DMS 273 treated with DMSO at 0.1 percent for 48 hours (cell line): ENCODE measurements around the gene TMEM135.
"Not testable (repeated sequence)": the region's sequence is repeated elsewhere in the genome, so short reads cannot be mapped to it uniquely, and the experiment has no call there.

Experiments
- DNase-seq: peaks from one replicate; lab custom pipeline; 2025; lab: John Stamatoyannopoulos, UW

Gene TMEM135

DNA sequence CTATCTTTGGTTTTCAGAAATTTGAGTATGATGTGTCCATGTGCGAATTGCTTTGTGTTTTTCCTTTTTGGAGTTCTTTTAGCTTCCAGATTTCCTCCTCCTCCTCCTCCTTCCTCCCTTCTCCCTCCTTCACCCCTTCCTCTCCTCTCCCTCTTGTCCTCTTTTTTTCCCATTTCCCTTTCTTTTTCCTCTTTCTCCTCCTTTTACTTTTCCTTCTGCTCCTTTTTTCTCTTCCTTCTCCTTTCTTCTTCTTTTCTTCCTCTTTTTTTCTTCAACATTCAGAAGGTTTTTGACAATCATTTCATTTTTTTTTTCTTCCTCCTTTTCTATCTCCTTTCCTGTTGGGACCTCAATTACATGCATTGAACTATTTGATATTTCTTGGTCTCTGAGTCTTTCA lies 104.9 kb downstream of the TMEM135 start:
- no peak for DNase-seq

DNA sequence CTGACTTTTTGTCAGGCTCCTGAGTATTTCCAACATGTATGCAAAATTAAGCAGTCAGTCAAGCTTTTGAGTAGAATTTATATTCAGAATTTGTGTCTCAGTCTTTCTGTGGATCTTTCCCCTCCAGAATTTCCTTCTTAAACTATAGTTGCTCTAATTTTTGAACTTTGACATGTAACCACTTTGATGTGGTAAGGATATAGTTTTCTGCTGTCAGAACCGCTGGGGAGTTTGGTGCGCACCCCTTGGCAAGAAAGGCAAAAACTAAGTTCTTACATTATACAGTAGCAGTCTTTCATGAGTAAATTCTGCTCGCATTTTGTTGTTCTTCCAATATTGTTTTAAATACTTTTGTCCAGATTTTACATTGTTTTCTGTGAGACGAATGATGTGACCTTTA lies 105.9 kb downstream of the TMEM135 start:
- no peak for DNase-seq

DNA sequence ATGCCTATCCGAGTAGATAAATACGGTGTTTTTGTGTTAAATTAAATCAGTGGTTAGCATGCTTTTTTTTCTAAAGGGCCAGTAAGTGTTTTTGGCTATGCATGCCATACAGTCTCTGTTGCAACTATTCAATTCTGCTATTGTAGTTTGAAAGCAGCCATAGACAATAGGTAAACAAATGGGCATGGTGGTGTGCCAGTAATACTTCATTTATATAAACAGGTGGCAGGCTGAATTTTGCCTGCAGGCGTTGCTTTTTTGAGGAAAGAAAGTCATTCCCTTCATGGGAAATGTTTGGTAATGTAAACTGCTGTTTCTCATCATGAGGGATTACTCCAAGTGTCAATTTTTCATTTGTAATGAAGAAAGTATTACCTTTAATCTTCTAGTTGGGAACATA lies 106.5 kb downstream of the TMEM135 start:
- no peak for DNase-seq

DNA sequence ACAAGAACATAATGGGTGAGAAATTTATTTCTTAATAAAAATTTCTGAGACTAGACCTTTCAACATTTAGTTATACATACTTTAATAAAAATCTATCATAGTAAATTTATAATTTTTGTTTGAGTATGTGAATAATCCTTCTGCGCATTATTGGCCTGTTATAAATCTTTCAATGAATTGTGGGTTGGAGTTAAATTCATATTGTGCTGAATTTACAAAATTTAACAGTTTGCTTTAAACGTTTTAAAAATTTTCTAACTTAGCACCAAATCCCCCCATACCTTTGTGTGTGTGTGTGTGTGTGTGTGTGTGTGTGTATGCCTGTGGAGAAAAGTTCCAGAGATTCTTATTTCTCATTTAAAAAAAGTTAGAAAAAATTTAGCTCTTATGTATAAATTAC lies 111.0 kb downstream of the TMEM135 start:
- DNase-seq, result no peak

DNA sequence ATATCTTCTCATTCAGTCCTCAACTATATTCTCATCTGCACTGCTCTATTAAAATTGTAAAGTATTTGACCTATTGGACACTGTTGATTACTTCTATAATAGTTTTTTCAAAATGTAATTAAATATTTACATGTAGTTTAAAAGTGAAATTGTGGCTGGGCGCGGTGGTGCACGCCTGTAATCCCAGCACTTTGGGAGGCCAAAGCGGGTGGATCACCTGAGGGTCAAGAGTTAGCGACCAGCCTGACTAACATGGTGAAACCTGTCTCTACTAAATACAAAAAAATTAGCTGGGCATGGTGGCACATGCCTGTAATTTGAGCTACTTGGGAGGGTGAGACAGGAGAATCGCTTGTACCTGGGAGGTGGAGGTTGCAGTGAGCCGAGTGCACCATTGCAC lies 112.0 kb downstream of the TMEM135 start:
- not testable (repeated sequence) for DNase-seq

DNA sequence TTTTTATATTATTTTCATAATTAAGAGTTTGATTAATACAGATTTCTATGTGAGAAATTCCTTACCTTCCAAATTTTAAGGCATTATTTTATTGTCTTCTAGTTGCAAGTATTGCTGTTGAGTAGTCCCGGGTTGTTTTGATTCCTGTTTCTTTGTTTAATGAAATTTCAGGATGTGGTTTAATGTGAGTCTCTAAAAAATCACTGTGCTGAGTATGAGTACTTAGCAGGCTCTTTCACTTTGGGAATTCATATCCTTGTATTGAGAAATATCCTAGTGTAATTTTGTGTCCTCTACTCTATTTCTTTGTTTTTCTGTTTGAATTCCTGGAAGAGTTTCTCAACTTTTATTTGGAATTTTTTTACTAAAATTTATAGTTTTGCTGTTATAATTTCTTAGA lies 113.2 kb downstream of the TMEM135 start:
- no peak for DNase-seq

DNA sequence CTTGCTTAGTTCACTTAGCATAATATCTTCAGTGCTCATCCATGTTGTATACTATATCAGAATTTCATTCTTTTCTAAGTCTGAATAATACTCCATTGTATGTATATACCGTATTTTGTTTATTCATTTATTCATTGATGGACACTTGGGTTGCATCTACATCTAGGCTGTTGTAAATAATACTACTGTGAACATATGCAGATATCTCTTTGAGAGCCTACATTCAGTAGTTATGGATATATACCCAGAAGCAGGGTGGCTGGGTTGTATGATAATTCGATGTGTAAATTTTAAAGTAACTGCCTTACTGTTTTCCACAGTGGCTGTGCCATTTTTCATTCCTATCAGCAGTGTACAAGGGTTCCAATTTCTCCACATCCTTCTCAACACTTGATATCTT lies 116.5 kb downstream of the TMEM135 start:
- DNase-seq, result no peak

DNA sequence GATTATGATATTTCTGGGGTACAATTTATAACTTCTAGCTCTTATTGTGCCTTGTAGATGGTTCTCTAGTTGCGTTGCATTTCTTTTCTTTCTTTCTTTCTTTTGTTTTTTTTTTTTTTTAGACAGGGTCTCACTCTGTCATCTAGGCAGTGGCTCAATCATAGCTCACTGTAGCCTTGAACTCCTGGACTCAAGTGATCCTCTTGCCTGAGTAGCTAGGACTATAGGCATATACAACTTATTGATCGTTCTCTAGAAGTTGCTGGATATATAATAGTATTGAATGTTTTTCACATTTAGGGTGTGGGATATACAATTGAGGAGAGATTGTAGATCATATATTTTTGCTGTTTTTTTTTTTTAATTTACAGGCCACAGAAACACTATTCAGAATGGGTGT lies 119.2 kb downstream of the TMEM135 start:
- no peak for DNase-seq

DNA sequence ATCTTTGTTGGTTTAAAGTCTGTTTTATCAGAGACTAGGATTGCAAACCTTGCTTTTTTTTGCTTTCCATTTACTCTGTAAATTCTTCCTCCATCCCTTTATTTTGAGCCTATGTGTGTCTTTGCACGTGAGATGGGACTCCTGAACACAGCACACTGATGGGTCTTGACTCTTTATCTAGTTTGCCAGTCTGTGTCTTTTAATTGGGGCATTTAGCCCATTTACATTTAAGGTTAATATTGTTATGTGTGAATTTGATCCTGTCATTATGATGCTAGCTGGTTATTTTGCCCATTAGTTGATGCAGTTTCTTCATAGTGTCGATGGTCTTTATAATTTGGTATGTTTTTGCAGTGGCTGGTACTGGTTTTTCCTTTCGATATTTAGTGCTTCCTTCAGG lies 131.3 kb downstream of the TMEM135 start:
- not testable (repeated sequence) for DNase-seq

DNA sequence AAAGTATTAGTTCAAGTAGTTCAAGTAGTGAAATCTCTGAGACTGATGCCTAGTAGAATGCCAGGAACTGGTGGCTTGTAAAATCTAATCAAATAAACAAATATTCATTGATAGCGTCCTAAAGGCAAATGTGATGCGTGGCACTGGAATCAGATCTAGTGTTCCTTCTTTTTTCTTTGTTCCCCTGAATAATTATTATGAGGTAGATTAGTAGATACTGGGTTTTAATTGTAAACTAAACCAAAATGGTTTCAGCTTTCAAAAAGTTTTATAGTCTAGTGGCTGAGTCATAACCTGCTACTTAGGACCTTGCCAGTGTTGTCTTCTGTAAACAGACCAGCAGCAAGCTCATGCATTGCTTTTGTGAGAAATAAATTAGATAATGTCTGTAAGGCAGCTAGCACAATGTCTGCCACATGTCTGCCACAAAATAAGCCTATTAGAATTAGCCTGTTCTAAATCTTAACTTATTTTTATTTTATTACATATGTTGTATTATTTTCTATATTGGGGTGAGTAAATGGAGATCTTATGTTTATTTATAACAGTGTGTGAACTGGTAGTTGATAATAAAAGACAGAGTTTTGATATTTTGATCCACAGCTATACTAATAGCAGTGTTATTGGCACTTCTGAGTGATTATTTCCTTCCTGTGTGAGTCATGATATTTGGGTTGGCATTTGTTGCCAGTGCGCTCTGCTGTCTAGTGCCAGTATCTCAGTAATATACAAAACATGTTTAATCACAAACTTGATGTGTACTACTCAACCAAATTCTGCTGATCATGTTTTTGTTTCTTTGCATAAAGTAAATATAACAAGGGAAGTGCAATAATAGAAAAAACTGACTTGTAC lies 135.7 kb downstream of the TMEM135 start:
- no peak for DNase-seq

DNA sequence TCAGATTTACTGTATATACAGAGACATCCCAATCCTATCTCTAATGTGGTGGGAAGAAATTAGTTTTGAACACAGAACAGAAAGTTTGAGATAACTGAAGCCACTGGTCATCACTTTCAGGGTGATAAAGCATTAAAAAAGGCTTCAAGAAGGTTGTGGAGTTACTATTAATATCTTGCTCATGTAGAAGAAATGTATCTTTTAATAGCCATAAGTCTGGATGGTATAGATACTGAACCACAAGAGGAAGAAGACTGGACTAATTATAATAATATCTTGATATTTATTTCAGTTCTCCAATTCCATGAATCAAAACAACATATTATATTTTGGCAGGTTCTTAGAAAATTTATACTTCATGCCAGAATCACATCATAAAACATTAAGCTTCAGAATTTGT lies 137.1 kb downstream of the TMEM135 start:
- DNase-seq, result no peak

DNA sequence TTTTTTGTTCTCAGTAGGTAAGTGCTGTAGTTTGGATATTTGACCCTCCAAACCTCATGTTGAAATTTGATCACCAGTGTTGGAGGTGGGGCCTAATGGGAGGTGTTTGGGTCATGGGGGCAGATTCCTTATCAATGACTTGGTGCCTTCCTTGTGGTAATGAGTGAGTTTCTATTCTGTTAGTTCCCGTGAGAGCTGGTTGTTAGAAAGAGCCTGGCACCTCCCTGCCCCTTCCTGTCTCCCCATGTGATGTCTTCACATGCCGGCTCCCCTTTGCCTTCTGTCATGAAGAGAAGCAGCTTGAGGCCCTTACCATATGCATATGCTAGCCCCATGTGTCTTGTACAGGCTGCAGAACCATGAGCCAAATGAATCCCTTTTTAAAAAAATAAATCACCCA lies 138.3 kb downstream of the TMEM135 start:
- no peak for DNase-seq

DNA sequence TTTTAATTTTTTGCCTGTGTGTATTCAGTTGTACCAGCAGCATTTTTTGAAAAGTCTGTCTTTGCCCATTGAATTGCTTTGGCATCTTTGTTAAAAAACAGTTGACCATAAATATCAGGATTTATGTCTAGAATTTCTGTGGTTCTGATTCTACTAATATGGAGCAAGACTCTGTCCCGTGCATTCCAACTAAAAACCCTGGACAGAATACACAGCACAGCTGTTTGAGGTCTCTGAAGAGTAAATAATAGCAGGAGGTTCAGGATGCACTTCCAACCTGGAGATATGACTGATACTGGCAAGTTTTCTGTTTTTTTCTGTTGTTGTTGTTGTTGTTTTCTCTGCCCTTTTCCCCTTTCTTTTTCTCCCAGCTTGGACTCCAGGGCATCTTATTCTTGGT lies 141.9 kb downstream of the TMEM135 start:
- DNase-seq, result no peak

DNA sequence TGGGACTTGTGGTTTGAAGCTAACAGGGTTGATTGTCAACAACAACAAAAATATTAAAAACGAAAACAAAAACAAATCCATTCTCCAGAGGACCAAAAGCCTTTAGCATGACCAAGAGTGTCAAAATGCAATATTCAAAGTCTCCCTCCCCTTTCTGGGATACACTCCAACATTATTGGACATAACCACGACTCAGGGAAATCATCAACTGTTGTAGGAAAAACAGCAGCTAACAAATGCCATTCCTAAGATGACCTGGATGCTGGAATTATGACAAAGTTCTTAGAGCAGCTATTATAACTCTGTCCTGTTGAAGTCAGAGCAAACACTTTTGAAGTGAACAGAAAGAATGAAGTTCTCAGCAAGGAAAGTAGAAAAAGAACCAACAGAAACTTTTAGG lies 143.0 kb downstream of the TMEM135 start:
- no peak for DNase-seq

DNA sequence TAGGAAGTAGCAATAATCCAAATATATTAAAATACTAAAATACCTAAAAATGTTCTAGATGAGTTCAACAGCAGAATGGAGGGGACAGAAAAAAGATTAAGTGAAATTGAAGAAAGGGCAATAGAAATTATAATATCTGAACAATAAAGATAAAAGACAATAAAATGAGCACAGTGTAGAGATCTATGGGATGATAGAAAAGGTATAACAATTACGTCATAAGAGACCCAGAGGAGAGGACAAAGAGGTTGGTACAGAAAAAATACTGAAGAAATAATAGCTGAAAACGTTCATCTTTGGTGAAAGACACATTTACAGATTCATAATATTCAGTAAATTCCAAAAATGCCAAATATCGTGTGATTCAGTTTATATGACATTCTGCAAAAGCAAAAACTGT lies 143.4 kb downstream of the TMEM135 start:
- DNase-seq, result no peak

DNA sequence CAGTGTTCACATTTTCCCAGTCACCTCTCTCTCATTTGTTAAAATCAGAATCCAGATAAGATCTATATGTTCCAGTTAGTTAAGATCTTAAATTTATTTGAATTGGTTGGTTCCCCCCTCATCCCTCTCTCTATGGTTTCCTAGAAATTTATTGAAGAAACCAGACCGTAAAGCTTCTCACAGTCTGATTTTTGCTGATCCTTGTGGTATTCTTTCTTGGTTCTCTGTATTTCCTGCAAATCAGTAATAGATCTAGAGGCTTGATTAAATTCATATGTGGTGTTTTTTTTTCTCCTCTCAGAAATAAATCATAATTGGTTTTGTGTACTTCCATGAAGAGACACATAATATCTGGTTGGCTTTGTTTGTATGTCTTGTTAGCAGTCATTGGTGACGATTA lies 147.5 kb downstream of the TMEM135 start:
- DNase-seq, result no peak

DNA sequence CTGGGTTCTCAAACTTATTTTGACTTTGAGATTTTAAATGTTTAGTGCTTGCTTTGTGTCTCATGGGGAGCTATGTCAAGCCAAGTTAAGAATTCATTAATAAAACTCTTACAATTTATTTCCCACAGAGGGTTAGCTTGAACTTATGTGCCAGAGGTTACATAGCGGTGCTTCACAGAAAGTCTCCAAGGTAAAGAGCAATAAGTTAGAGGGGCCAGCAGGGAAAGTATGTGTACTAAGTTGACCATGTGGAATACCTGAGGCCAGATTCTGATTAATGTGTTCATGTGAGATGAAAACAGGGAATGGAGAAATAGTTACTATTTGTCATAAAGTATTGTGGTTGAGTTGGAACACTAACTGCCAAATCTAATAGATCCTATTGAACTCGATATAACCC lies 149.3 kb downstream of the TMEM135 start:
- DNase-seq, result no peak

DNA sequence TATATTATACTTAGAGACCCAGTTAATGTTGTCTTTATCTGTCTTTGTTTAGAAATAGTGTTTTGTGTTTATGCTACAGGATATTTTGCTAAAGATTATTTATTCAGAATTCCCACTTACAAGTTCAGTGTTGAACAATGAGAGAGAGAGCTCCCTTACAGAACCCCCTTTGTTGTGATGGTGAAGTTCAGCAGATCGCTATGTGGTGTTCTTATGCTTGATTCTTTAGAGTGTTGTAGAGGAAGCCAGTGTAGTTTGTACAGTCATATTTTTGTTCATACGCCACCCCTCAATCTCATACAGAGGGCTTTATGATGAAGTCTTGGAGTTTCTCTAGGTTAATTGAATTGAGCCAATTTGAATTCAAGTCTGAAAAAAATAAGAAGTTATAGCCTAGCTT lies 150.2 kb downstream of the TMEM135 start:
- DNase-seq, result no peak

DNA sequence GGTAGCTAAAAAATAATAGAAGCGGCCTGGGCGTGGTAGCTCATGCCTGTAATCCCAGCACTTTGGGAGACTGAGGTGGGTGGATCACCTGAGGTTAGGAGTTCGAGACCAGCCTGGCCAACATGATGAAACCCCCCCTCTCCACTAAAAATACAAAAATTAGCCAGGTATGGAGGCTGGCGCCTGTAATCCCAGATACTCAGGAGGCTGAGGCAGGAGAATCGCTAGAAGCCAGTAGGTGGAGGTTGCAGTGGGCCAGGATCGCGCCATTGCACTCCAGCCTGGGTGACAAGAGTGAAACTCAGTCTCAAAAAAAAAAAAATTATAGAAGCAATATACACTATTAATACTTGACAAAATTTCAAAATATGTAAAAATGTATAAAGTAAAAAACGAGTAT lies 150.7 kb downstream of the TMEM135 start:
- DNase-seq, result not testable (repeated sequence)

DNA sequence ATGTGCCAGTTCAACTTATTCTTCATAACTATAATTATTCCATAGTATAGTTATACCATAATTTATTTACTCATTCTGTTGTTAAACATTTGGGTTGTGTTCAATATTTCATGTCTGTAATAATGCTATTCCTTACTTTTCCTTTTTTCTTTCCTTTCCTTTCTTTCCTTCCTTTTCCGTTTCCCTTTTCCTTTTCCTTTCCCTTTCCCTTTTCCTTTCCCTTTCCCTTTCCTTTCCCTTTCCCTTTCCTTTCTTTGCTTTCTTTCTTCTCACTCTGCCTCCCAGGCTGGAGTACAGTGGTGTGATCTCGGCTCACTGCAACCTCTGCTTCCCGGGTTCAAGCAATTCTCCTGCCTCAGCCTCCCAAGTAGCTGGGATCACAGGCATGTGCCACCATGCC lies 151.2 kb downstream of the TMEM135 start:
- DNase-seq, result not testable (repeated sequence)

DNA sequence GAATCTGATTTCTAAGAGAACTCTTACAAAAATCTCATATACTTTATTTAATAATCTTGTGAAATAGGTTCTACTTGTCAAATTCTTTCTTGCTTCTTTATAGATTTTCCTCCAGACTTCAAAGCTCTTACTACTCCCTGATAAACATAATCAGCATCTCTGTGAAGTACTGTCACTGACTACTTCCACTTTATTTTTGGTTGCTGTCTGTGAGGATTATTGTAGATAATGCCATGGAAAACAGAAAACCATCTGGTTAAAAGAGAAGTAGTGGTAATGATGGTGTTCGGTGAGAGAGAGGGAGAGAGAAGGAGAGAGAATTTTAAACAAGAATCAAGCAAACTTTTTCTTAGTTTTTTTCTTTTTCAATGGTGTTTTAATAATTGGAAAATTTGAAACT lies 152.3 kb downstream of the TMEM135 start:
- no peak for DNase-seq

DNA sequence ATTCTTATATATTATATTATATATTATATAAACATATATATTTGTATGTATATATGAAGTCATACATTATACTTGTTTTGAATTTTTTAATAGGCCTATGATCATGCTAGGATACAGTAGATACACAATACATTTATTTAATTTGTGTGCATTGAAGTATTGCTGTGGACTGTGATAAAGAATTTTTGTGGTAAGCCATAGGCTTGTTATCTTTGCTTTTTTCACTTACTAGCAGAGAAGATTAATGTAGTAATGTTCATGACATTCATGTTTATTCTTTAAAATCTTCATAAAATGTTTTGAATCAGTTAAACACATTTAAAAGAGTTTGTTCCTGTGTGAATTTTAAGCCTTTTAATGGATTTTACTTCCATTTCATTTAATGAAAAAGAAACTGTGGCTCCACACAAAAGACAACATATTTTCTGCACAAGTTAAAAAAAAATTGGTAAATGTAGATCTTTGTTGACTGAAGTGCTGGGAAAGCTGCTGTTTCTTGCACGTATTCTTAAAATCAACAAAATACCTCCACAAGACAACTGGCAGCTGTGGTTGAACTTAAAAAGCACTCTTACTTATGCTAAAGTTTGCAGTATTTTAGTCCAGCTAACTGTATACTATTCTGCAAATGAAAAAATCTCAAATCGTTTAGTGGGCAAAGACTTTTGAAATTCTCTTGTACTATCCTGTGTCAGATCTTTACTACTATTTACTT lies 156.2 kb downstream of the TMEM135 start:
- DNase-seq, result no peak

DNA sequence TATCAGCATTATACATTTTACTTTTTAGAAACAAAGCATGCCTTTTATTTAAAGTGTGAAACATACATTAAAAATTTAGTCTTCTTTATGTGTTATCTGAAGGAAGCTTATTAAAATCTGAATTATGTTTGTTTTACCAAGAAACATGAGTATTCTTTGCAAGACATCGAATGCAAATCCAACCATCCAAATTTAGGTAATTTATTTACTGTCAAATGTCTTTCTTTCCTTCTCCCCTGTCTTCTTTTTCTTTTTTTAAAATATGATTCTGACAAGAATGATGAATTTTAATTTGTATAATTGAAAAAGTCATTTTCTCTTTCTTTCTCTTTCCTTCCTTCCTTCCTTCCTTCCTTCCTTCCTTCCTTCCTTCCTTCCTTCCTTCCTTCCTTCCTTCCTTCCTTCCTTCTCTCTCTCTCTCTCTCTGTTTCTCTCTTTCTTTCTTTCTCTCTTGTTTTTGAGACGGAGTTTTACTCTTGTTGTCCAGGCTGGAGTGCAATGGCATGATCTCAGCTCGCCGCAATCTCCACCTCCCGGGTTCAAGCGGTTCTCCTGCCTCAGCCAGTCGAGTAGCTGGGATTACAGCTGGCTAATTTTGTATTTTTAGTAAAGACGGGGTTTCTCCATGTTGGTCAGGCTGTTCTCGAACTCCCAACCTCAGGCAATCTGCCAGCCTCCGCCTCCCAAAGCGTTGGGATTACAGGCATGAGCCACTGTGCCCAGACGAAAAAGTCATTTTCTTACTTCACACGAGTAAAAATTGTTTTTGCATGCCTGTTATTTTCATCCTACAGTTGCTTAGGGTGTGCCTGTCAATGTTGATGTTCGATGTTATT lies 157.5 kb downstream of the TMEM135 start:
- no peak for DNase-seq
